Right ventricle myocardium inferior (tissue), 1 donor: ENCODE measurements around the gene ROR1. TPM values are rescaled to one million over a fixed set of nuclear protein-coding genes. Genes with fewer than 3 reads are reported as not detected.

Experiments used
- ATAC-seq: fragments of 200-7000 bp; cut with Tn5 transposase; one replicate; pipeline ENCODE4 v1.9.1; 2020; ENCODE audit warnings: mild to moderate bottlenecking, moderate library complexity
- DNase-seq: peaks from one replicate; pipeline ENCODE4 v3.0.0; 2021; ENCODE audit errors: missing footprints
- intact Hi-C: fragments of 100-400 bp; cut with DNase I; formaldehyde crosslinking; loops from one replicate; pipeline ENCODE4 v1.11.0; 2022
- long read RNA-seq: library from polyadenylated mRNA; unstranded; transcript quantifications from one replicate; pipeline ENCODE4 v2.0.0, GENCODE V29; 2021
- total RNA-seq: library from RNA; stranded (reverse); fragmentation: NEBNext Ultra II Directional; extraction: Animal tissue kit (Norgen Biotek cat#: 25700); gene quantifications from one replicate; pipeline ENCODE4 v1.2.1, GENCODE V29; 2021
- donor health status: DM: no; HTN: yes; CAD: no; lungs with severe emphysema.

ROR1 gene
- 8.4 TPM for total RNA-seq
- long read RNA-seq, partial matches to known transcripts: 3 of 3 reads
- long read RNA-seq, other reads (novel, unspliced or antisense): 0 of 3 reads

DNA sequence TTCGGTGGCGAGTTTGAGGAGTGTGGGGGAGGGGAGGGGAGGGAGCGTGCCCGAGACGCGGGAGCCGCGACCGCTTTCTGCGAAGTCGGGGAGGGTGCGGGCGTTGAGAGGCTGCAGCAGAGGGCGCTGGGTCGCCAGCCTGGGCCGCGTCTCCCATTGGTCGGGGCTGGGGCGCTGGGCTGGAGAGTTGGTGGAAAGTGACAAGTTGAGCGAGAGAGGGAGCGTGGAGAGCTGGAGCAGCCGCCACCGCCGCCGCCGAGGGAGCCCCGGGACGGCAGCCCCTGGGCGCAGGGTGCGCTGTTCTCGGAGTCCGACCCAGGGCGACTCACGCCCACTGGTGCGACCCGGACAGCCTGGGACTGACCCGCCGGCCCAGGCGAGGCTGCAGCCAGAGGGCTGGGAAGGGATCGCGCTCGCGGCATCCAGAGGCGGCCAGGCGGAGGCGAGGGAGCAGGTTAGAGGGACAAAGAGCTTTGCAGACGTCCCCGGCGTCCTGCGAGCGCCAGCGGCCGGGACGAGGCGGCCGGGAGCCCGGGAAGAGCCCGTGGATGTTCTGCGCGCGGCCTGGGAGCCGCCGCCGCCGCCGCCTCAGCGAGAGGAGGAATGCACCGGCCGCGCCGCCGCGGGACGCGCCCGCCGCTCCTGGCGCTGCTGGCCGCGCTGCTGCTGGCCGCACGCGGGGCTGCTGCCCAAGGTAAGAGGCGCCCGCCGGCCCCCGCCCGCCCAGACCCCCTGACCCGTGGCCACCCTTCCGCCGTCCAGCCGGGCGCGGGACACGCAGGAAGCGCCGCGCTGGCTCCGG, at the start of gene ROR1:
TSS of gene ROR1 (plus strand) at position 203 of the 802 bp plus-strand sequence.
- DNase-seq (peak; percentile 91), ATAC-seq (peak; percentile 97)
- intact Hi-C loops: loop anchor here (1.0 to 10.0 kb wide), 4 partner anchors 75 to 471 kb away; no protein-coding TSS in a partner anchor

DNA sequence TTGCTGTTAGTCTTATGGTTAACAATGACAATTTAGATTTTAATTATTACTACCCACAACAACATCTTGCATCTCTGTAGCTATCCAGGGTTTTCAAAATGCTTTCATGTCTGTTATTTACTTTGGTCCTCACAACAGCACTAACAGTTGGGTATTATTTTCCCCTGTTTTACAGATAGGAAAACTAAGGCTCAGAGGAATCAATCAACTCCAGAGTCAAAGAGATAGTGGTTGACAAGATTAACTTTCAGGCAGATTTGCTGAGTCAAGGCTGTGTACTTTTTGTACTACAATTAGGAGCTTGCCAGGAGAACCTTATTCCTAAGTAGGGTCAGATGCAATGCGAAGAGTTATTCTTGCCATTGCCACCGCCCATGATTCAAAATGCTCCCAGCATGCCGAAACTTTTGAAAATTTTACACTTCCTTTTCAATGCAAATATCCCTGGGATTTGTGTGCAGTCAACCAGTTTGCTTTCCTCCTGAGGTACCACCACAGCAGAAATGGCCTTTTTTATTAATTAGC, 49.4 kb upstream of the ROR1 start:
- DNase-seq: no peak
- intact Hi-C loops: no loop called here
- no peak for ATAC-seq

DNA sequence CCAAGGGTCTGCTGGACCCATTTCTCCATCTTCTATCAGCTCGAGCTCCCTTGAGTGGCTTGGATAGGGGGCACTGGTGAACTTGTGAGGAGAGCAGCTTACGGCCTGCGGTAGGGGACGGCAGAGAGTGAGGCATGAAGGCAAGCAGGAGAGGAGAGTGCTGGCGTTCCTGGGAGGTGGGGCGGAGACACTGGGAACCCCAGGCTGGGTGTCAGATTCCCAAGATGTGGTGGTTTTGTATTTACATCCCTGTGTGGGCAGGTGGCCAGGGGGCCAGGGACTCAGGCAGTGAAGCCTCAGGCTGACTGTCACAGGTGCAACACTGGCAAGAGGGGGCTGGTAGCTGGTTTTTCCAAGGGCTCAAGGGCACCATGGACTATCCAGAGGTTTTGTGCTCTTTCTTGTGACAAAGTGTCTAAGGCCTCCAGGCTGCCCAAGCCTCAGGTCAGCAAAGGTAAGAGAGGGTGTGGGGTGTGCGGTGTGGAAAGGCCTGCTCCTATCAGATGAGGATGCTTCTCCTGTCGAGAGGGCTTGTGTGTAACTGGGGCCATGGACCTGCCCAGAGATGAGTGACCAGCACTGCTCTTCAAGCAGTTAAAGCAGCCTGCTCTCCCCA, 45.1 kb upstream of the ROR1 start:
- ATAC-seq: no peak
- intact Hi-C loops: no loop called here
- DNase-seq: no peak

DNA sequence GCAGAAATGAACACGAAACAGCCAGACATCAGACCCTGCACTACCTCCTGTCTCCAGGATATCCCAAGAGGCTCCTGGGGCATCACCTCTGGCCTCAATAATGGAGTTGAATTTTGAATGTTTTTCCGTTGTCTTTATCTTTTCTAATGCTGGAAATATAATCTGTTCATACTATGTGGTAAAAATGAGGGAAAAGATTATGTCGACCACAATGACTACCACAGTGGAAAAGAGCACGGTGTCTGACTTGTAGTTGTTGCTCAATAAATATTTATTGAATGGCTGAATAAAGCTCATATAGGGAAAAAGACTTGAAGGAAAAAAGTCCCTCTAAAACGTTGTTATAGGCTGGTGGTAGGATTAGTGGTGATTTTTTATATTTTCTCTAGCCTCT, 44.6 kb upstream of the ROR1 start:
- intact Hi-C loops: no loop called here
- no peak for DNase-seq
- ATAC-seq: no peak

DNA sequence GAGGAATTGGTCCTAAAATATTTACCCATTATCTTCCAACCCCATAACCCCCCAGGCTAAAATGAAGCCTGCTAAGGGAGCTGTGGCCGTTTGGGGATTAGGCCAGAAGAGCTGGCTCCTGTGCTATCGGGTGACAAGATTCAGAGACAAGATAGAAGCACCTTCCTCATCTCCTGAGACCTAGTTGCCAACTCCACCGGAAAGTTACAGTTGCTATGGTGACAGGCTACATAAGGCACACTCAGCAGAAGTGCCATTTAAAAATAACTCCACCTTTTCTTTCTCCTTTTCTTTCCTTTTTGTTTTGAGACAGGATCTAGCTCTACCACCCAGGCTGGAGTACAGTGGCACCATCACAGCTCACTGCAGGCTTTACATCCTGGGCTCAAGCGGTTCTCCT, 43.6 kb upstream of the ROR1 start:
- DNase-seq: no peak
- no peak for ATAC-seq
- intact Hi-C loops: no loop called here

DNA sequence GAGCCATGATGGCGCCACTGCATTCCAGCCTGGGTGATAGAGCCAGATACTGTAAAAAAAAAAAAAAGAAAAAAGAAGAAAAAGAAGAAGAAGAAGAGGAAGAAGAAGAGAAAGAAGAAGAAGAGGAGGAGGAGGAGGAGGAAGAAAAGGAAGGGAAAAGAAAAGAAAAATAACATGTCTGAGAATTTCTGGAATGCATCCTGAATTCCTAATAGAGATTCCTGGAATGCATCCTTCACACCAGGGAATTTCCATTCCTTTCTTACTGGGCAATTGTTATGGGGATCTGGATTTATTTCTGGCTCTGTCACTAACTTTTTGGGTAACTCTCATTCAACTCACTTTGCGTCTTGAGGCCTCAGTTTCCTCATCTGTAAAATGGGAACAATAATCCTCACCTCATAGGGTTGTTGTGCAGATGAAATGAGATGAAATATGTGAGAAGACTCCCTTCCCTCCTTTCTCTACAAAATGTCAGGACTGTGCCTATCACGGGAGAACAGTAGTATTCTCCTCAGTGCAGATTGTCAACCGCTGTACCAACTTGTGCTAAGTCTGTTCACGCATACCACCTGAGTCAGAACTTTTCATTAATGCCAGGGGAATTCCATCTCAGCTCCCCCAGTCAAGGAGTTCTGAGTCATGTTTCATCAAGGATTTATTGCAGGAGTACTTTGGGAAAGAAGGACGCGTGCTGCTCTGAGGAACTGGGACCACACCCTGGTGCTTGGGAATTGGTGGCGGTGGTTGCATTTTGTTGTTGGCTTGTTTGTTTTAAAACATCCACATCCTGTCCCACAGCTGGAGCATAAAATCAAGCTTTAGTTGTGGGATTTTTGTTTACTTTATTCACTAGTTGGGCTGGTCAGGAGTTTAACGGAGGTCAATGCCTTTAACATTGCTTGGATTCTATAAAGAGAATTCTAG, 42.4 kb upstream of the ROR1 start:
- ATAC-seq (peak; percentile 60), DNase-seq (no peak)
- intact Hi-C loops: no loop called here

DNA sequence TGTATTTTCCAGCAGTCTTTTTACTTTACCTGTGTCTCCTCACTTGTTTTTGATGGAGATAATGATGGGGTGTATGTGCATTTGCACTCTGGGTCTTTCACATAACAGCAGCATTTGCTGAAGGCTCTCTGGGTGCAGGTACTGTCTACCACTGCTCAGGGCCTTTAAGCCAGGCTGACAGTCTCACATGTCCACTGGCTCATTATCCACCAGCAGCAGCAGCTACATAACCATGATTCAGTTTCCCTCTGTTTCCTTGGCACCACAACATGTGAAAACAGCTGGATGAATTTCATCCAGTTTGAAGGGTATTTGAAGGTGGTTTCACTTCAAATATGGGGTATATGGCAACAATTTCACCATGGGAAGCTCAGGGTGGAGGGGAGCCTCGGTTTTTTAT, 41.2 kb upstream of the ROR1 start:
- ATAC-seq: no peak
- intact Hi-C loops: no loop called here

DNA sequence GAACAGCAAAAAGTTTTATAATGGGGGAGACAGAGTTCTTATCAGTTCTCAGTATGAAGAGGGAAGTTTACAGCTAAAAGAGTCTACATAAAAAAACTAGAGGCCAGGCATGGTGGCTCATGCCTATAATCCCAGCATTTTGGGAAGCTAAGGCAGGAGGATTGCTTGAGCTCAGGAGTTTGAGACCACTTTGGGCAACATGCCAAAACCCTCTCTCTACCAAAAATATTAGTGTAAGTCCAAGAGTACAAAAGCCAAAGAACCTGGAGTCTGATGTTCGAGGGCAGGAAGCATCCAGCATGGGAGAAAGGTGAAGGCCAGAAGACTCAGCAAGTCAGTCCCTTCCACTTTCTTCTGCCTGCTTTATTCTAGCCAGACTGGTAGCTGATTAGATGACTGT, 35.0 kb upstream of the ROR1 start:
- ATAC-seq (no peak), DNase-seq (no peak)

More for the DNA sequence above, 41.2 kb upstream of the ROR1 start:
- DNase-seq: no peak

DNA sequence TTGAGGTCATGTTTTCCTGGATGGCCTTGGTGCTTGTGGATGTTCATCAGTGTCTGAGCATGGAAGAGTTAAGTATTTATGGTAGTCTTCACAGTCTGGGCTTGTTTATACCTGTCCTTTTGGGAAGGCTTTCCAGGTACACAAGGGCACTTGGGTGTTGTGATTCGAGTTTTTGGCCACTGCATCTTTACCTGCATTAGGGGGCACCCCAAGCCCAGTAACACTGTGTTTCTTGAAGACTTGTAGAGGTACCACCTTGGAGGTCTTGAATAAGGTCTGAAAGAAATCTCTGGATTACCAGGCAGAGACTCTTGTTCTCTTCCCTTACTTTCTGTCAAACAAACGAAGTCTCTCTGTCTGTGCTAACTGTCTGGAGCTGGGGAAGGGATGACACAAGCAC, 34.4 kb upstream of the ROR1 start:
- no peak for DNase-seq
- intact Hi-C loops: no loop called here
- ATAC-seq: no peak

More for the DNA sequence above, 35.0 kb upstream of the ROR1 start:
- intact Hi-C loops: no loop called here

DNA sequence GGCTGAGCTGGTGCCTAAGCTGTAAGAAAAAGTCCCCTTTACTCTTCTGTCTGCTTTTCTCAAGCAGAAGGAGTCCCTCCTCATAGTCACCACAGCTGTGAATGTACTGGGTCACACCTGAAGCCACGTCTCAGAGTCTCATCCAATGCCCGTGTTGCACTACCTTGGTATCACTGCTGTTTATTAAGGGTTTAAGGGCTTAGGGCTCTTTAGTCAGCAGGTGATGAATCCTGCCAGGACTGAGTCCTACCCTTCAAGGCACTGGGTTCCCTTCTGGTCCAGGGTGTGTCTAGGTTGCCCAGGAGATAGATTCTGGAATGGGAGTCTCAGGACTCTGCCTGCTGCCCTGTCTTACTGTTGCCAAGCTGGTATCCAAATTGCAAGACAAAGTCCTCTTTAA, 33.4 kb upstream of the ROR1 start:
- intact Hi-C loops: no loop called here
- ATAC-seq: no peak
- no peak for DNase-seq

DNA sequence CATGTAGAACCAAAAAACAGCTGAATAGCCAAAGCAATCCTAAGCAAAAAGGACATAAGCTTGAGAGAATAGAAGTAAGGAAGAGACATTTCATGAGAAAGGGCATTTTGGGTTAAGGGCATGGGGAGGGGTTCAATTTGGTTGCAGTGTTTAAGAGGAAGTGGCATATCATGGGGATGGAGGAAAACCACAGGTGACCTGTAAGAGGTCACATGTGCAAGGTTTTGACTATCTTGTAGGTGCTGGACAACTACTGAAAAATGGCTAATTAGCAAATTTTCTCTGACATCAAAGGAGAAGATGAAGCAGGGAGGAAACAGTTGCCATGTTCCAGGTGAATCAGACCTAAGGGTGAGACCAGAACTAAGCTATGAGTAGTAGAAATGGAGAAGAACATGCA, 31.3 kb upstream of the ROR1 start:
- intact Hi-C loops: no loop called here
- DNase-seq (no peak), ATAC-seq (no peak)

DNA sequence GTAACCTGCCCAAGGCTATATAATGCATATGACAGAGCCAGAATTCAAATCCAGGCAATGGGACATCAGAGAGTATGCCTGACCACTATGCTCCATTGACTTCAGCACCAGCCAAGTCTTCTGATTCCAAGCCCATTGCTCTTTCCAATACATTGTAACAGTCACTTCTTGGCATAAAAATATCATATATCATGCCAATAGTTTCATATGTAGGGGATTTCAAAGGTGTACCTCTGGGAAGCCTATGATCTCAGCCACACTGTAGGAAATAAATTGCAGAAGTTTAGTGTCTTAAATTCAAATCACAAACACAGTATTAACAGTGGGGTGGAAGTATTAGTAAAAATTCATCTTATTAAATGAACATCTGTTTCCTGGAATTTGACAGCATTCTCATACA, 30.0 kb upstream of the ROR1 start:
- ATAC-seq (no peak), DNase-seq (no peak)
- intact Hi-C loops: no loop called here

DNA sequence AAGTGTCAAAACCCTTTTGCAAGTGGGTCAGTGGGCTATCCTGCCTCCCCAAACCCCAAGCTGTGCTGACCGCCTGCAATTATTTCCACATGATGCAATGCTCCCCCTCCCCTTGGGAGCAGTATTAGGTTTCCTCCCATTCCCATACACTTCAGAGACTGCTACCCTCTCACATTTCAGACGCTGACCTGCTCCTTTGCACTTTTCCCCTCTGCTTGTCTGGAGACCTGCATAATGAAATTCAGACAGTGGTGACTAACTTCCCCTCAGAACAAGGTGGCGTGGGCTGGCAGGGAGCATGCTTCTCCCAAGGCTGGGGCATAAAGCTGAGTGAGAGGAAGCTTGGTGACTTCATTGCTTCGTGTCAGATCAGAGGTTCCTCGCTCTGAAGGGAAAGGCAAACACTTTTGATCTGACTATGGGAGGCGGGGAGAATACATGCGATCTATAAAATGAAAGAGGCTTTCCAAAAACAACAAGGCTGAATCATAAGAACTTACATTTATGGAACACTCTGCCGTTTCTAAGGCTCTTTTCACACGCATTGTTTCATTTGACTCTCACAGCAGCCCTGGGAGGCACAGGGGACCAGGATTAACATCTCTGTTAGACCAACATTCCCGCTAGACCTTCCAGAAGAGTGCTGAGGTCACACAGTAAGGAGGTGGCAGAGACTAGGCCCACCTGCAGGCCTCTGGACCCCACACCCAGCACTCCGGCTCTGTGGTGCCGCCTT, 27.5 kb upstream of the ROR1 start:
- intact Hi-C loops: no loop called here
- no peak for ATAC-seq
- DNase-seq: no peak

DNA sequence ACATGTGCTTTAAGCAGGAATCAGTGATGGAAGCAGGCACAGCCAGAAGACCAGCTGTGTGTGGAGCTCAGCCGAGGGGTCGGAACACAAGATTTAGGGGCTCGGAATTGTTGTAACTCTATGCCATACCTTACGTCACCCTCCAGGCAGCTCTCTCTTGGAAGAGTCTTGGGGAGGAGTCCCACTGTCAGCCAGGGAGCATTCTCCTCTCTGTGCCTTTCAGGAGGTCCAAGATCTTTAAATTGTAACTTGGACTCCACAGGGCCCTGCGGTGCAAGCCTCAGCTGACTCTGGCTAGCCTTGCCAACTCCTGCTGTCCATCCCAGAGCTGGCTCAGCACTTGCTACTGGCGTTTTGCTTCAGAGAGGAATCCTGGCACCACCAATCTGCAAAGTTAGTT, 26.4 kb upstream of the ROR1 start:
- ATAC-seq: peak; percentile 67
- intact Hi-C loops: no loop called here
- DNase-seq: no peak

DNA sequence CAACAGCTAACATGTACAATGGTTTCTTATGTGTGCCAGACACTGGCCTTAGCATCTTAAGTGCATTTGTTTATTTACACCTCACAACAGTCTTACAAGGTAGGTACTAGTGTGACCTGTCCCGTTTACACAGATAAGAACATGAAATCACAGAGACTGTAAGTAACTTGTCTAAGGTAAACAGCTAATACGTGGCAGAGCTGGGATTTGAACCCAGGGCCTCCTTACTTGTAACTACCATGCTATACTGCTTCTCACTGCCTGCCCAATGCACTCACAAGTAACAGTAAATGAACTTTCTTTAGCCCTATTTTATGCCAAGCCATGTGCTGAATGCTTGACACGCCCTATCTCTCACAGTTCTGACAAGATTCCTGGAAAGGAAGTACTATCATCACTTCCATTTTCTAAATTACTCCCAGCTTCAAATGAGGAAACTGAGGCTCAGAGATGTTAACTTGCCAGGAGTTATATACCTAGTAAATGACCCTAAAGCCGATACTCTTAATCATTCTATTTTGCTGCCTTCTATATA, 25.7 kb upstream of the ROR1 start:
- DNase-seq (no peak), ATAC-seq (no peak)
- intact Hi-C loops: no loop called here

DNA sequence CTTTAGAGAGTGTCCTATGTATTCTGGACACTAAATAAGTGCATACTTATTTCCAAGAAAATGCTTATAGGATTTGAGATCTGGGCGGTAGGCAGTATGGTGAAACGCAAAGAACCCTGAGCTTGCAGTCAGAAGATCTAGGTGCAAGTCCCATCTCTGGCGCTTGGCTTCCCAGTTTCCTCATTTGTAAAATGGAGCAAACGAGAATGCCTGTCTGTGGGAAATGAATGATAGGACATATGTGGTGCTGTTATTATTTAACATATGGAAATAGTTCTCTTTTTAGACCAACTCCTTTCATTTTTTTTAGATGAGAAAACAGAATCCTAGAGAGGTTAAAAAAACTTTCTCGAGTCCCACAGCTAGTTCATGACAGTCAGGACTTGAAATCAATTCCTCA, 25.2 kb upstream of the ROR1 start:
- no peak for ATAC-seq
- intact Hi-C loops: no loop called here
- no peak for DNase-seq

DNA sequence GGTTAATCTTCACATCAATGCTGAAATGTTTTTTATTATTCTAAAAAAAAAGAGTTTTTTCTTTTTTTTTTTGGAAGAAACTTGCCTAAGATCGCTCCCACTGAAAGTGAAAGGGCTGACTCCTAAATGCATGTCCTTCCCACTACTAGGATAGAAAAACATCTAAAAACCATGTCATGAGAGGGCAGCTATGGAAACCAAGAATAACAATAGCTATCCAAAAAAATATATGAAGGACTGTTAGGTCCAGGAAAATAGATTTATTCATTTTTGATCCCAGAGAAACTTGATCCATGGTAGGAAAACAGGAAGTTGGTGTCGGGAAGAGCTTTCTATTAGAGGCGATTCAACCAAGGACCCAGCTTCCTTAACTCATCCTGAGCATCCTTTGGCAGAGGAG, 23.1 kb upstream of the ROR1 start:
- no peak for DNase-seq
- intact Hi-C loops: no loop called here
- ATAC-seq: no peak

DNA sequence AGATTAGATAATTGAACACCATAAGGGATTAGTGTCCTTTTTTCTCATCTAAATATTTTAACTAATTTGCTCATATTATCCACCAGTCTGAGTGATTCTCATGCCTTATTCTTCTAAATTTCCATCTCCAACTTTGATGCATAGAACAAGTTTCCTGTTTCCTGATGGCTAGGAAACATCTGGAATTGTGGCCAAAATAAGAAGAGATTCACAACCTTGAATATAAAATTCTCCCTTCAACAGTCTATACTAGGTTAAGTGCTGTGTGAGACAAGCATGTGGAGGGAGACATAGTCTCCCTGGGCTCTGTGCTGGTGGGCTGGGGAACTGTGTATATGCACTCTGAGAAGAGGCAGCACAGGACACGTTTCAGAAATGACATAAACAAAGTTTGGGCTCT, 21.6 kb upstream of the ROR1 start:
- ATAC-seq: no peak
- intact Hi-C loops: no loop called here
- DNase-seq: no peak
